PC-3 (cell line): Measurements from ENCODE around the gene LAD1.

Experiments
- CTCF ChIP-seq: fragments of 300-600 bp; sonication (generic); conservative IDR thresholded peaks from 2 replicates; pipeline ENCODE4 v1.5.1; 2017; ENCODE audit warnings: antibody characterized with exemption, low read depth, mild to moderate bottlenecking, low read length
- EZH2phosphoT487 ChIP-seq: fragments of 300-600 bp; sonication (generic); IDR thresholded peaks from 2 replicates; pipeline ENCODE4 v1.6.1; 2018; ENCODE audit warnings: mild to moderate bottlenecking, antibody characterized with exemption, low read length, borderline replicate concordance

- TF ChIP-seq CTCF (no peak), EZH2phosphoT487 (no peak)
Measured at GRCh38 chr1:201383647-201384405, 15.3 kb downstream of the LAD1 start.
